Retinal pigment epithelial cell (primary cell): ENCODE data around the gene SARNP.

ENCODE experiments used
- DNase-seq: peaks from one replicate; pipeline ENCODE4 v3.0.0-alpha.2; 2010; ENCODE audit warnings: low read depth
- H3K4me3 ChIP-seq: 2 replicates; pipeline ENCODE4 v1.5.1; 2011; ENCODE audit warnings: mild to moderate bottlenecking, low read length, control low read depth, moderate library complexity
- TF ChIP-seq, protein P1 (sequence below): conservative IDR thresholded peaks from 2 replicates; pipeline ENCODE4 v1.5.1; 2011; ENCODE audit warnings: low read depth, low read length, control low read depth, inconsistent platforms

Gene SARNP

DNA sequence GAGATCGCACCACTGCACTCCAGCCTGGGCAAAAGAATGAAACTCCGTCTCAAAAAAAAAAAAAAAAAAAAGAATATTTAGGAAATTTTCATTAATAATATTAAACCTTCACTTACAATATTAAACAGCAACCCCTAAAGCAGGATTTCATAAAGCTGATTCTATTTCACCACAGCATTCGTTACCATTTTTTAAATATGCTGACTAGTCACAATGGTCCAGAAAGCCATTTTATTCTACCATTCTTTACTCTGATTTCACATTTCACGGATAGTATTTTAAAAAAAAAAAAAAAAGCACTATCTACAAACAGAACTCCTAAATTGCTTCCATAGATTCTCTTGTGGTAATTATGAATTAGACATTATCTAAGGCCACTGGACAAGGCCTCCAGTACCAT lies 27.6 kb downstream of the SARNP start:
- H3K4me3 ChIP-seq: no peak overlapping the region
- DNase-seq: no peak
- TF ChIP-seq, protein P1, sequence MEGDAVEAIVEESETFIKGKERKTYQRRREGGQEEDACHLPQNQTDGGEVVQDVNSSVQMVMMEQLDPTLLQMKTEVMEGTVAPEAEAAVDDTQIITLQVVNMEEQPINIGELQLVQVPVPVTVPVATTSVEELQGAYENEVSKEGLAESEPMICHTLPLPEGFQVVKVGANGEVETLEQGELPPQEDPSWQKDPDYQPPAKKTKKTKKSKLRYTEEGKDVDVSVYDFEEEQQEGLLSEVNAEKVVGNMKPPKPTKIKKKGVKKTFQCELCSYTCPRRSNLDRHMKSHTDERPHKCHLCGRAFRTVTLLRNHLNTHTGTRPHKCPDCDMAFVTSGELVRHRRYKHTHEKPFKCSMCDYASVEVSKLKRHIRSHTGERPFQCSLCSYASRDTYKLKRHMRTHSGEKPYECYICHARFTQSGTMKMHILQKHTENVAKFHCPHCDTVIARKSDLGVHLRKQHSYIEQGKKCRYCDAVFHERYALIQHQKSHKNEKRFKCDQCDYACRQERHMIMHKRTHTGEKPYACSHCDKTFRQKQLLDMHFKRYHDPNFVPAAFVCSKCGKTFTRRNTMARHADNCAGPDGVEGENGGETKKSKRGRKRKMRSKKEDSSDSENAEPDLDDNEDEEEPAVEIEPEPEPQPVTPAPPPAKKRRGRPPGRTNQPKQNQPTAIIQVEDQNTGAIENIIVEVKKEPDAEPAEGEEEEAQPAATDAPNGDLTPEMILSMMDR: no peak

DNA sequence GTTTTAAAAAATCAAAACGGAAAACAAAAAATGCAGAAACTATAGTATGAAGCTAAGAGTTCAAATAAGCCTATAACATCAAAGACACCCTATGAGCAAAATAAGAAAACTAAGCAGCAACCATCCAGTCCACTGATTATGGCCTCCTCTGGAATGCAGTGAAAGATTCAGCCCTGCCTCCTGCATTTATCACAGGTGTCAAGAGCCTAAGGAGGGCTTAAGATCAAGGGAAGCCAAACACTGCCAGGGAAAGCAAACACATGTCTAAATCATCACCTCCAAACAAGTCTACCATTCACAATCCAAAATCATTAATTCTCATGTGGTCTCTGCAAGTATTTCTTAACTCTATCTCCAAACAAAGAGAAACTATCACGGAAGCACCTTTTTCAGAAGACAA lies 28.4 kb downstream of the SARNP start:
- no peak for DNase-seq
- TF ChIP-seq, protein P1: no peak
- no peak overlapping the region for H3K4me3 ChIP-seq

DNA sequence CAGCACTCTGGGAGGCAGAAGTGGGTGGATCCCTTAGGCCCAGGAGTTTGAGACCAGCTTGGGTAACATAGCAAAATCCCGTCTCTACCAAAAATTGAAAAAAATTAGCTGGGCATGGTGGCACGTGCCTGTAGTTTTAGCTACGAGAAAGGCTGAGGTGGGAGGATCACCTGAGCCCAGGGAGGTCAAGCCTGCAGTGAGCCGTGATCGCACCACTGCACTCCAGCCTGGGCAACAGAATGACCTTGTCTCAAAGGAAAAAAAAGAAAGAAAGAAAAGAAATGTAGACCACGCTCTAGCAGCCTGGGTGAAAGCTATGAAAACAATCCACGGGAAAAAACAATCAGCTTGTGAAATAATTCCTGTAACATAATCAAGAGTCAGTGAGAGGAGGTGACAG lies 29.0 kb downstream of the SARNP start:
- DNase-seq: no peak
- TF ChIP-seq, protein P1: no peak
- H3K4me3 ChIP-seq: no peak overlapping the region

DNA sequence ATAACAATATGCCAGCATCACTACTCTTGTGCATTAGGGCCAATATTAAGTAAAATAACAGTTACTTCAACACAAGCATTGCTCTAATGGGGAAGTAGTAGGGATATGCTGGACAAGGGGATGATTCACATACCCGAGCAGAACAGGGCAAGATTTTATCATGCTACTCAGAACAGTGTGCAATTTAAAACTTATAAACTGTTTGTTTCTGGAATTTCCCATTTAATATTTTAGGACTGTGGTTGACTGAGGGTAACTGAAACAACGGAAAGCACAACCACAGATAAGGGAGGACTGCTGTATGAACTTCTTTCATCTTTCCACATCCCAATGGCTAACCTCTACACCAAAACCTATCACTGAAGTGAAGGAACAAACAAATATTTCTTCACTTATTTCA lies 36.8 kb downstream of the SARNP start:
- no peak for DNase-seq
- TF ChIP-seq, protein P1: no peak
- no peak overlapping the region for H3K4me3 ChIP-seq

DNA sequence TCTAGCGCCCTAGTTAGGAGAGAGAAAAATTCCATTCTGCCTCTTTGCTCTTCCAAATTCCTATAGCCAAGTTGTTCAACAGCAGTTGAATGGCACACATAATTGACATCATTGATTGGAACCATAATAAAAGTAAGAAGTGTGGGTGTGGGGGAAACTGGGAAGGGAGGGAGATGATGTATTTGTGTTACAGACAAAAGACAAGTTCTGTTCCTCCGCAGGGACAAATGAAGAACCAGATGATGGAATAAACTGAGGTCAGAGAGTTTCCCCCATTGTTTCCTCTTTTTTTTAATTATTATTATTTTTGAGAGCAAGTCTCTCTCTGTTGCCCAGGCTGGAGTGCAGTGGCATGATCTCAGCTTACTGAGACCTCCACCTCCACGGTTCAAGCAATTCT lies 39.7 kb downstream of the SARNP start:
- H3K4me3 ChIP-seq: no peak overlapping the region
- no peak for DNase-seq
- TF ChIP-seq, protein P1: no peak

DNA sequence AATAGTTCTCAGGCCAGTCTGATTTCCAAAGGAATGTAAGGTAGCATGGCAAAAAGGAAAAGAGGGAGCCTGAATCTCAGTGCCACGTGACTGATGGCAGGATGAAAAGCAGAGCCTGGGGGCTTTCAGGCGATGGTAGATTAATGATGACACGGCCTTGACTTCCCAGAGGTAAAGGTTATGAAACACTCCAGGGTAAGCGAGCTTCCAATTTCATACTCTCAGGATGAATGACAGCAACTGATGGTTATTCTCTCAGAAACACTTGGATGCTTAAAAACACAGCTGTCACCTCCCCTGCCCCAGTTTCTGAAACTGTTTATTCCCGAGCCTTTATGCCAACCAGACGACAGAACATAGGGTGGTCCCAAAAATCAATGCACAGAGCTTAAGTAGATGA lies 45.8 kb downstream of the SARNP start:
- DNase-seq: no peak
- TF ChIP-seq, protein P1: no peak
- H3K4me3 ChIP-seq: no peak overlapping the region

DNA sequence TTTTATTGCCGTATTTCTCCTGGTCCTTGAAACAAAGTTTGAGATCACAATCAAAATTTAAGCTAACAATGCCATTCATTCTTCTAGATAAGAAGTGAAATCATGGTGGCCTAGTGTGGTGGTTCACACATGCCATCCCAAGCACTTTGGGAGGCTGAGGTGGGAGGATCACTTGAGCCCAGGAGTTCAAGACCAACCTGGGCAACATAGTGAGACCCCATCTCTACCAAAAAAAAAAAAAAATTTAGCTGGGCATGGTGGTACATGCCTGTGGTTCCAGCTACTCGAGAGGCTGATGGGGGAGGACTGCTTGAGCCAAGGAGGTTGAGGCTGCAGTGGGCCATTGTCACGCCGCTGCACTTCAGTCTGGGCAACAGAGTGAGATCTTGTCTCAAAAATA lies 50.4 kb downstream of the SARNP start:
- TF ChIP-seq, protein P1: no peak
- no peak for DNase-seq
- H3K4me3 ChIP-seq: no peak overlapping the region
